H9 (cell line): ENCODE measurements around the gene ARID2. TPM values are rescaled to one million over a fixed set of nuclear protein-coding genes. Genes with fewer than 3 reads are reported as not detected.

Source experiments
- DNase-seq: peaks from one replicate; pipeline ENCODE4 v3.0.0-alpha.2; 2017
- H2AFZ ChIP-seq: one replicate; pipeline ENCODE4 v1.6.1; 2013; ENCODE audit warnings: mild to moderate bottlenecking, low read length, control low read depth, moderate library complexity
- H2AK5ac ChIP-seq: 2 replicates; pipeline ENCODE4 v1.6.1; 2013; ENCODE audit warnings: low read length, control low read depth, mixed read lengths; ENCODE audit not compliant: insufficient read length
- H2BK120ac ChIP-seq: one replicate; pipeline ENCODE4 v1.6.1; 2013; ENCODE audit warnings: low read depth, mild to moderate bottlenecking, low read length, control low read depth, inconsistent platforms; ENCODE audit not compliant: poor library complexity, severe bottlenecking
- H2BK12ac ChIP-seq: 2 replicates; pipeline ENCODE4 v1.6.1; 2013; ENCODE audit warnings: low read length, control low read depth, mixed read lengths, low read depth; ENCODE audit not compliant: insufficient read length
- H2BK15ac ChIP-seq: 2 replicates; pipeline ENCODE4 v1.6.1; 2013; ENCODE audit warnings: low read depth, low read length, control low read depth
- H2BK20ac ChIP-seq: one replicate; pipeline ENCODE4 v1.6.1; 2013; ENCODE audit warnings: low read depth, mild to moderate bottlenecking, low read length, control low read depth, inconsistent platforms; ENCODE audit not compliant: poor library complexity, severe bottlenecking
- H2BK5ac ChIP-seq: 2 replicates; pipeline ENCODE4 v1.6.1; 2013; ENCODE audit warnings: low read length, control low read depth, mixed read lengths; ENCODE audit not compliant: insufficient read length
- H3K14ac ChIP-seq: 2 replicates; pipeline ENCODE4 v1.6.1; 2013; ENCODE audit warnings: low read length, control low read depth; ENCODE audit not compliant: insufficient read depth
- H3K18ac ChIP-seq: 2 replicates; pipeline ENCODE4 v1.6.1; 2013; ENCODE audit warnings: low read depth, mild to moderate bottlenecking, mixed read lengths, low read length, control low read depth; ENCODE audit not compliant: insufficient read length
- H3K23ac ChIP-seq: 2 replicates; pipeline ENCODE4 v1.6.1; 2013; ENCODE audit warnings: low read length, control low read depth, mixed read lengths, low read depth; ENCODE audit not compliant: insufficient read length
- H3K23me2 ChIP-seq: 2 replicates; pipeline ENCODE4 v1.6.1; 2013; ENCODE audit warnings: low read depth, mild to moderate bottlenecking, mixed read lengths, low read length, control low read depth; ENCODE audit not compliant: insufficient read length, poor library complexity, severe bottlenecking
- H3K27ac ChIP-seq: 2 replicates; pipeline ENCODE4 v1.5.1; 2013; ENCODE audit warnings: low read length, control low read depth, mixed read lengths, low read depth; ENCODE audit not compliant: insufficient read length
- H3K27me3 ChIP-seq: 2 replicates; pipeline ENCODE4 v1.6.1; 2013; ENCODE audit warnings: low read length, control low read depth, inconsistent platforms; ENCODE audit not compliant: insufficient read depth
- H3K4ac ChIP-seq: 2 replicates; pipeline ENCODE4 v1.6.1; 2013; ENCODE audit warnings: low read depth, mild to moderate bottlenecking, control low read depth, inconsistent platforms, low read length, moderate library complexity
- H3K4me1 ChIP-seq: 2 replicates; pipeline ENCODE4 v1.6.1; 2013; ENCODE audit warnings: low read length, control low read depth, inconsistent platforms; ENCODE audit not compliant: insufficient read depth
- H3K4me2 ChIP-seq: 2 replicates; pipeline ENCODE4 v1.6.1; 2013; ENCODE audit warnings: low read length, control low read depth, mixed read lengths; ENCODE audit not compliant: insufficient read length, insufficient read depth
- H3K56ac ChIP-seq: 2 replicates; pipeline ENCODE4 v1.6.1; 2013; ENCODE audit warnings: low read depth, mild to moderate bottlenecking, mixed read lengths, low read length, control low read depth; ENCODE audit not compliant: insufficient read length
- H3K79me1 ChIP-seq: 2 replicates; pipeline ENCODE4 v1.6.1; 2013; ENCODE audit warnings: low read depth, mild to moderate bottlenecking, moderate library complexity, low read length, control low read depth, inconsistent platforms; ENCODE audit not compliant: insufficient read depth, poor library complexity, severe bottlenecking
- H3K79me2 ChIP-seq: 2 replicates; pipeline ENCODE4 v1.6.1; 2013; ENCODE audit warnings: low read length, control low read depth, inconsistent platforms; ENCODE audit not compliant: insufficient read depth
- H3K9ac ChIP-seq: 2 replicates; pipeline ENCODE4 v1.6.1; 2013; ENCODE audit warnings: low read length, control low read depth, mixed read lengths; ENCODE audit not compliant: insufficient read length; ENCODE audit errors: extremely low read depth
- H3K9me3 ChIP-seq: one replicate; pipeline ENCODE4 v1.6.1; 2013; ENCODE audit warnings: low read depth, low read length, inconsistent platforms; ENCODE audit not compliant: control insufficient read depth
- H3T11ph ChIP-seq: one replicate; pipeline ENCODE4 v1.6.1; 2013; ENCODE audit warnings: mild to moderate bottlenecking, low read length, control low read depth, inconsistent platforms
- H4K20me1 ChIP-seq: one replicate; pipeline ENCODE4 v1.6.1; 2013; ENCODE audit not compliant: control insufficient read depth, insufficient read length, insufficient read depth
- H4K5ac ChIP-seq: 2 replicates; pipeline ENCODE4 v1.6.1; 2013; ENCODE audit warnings: low read depth, mild to moderate bottlenecking, mixed read lengths, low read length, control low read depth; ENCODE audit not compliant: insufficient read length
- H4K8ac ChIP-seq: replicated peaks from 2 replicates; pipeline ENCODE4 v1.6.1; 2013; ENCODE audit warnings: low read length, control low read depth, mixed read lengths, low read depth; ENCODE audit not compliant: insufficient read length
- H4K91ac ChIP-seq: 2 replicates; pipeline ENCODE4 v1.6.1; 2013; ENCODE audit warnings: low read depth, mild to moderate bottlenecking, moderate library complexity, mixed read lengths, low read length, control low read depth; ENCODE audit not compliant: insufficient read length
- H3K27ac Mint-ChIP-seq, 3 experiments: 2 replicates in 2 of 3; 3 replicates in 1 of 3; pipeline ENCODE4 v1.8.0; 2020 to 2021; ENCODE audit warnings: mixed read lengths in 3 of 3, mild to moderate bottlenecking in 1 of 3, moderate library complexity in 1 of 3
- H3K27me3 Mint-ChIP-seq: 2 replicates; pipeline ENCODE4 v1.8.0; 2021; ENCODE audit warnings: low read depth, mild to moderate bottlenecking, moderate library complexity, mixed read lengths
- H3K36me3 Mint-ChIP-seq, 3 experiments: 2 replicates in 2 of 3; 3 replicates in 1 of 3; pipeline ENCODE4 v1.8.0; 2020 to 2021; ENCODE audit warnings: low read depth in 3 of 3, mixed read lengths in 3 of 3; ENCODE audit not compliant: insufficient read depth in 1 of 3
- H3K4me1 Mint-ChIP-seq, 2 experiments: 2 replicates each; pipeline ENCODE4 v1.8.0; 2020; ENCODE audit warnings: mixed read lengths in 2 of 2
- H3K4me3 Mint-ChIP-seq, 2 experiments: 2 replicates in 1 of 2; 3 replicates in 1 of 2; pipeline ENCODE4 v1.8.0; 2020 to 2021; ENCODE audit warnings: mild to moderate bottlenecking in 2 of 2, mixed read lengths in 2 of 2, moderate library complexity in 1 of 2
- H3K9me3 Mint-ChIP-seq, 2 experiments: 2 replicates in 1 of 2; 3 replicates in 1 of 2; pipeline ENCODE4 v1.8.0; 2020; ENCODE audit warnings: mild to moderate bottlenecking in 2 of 2, mixed read lengths in 2 of 2, moderate library complexity in 1 of 2
- CTCF ChIP-seq: fragments of 200-600 bp; sonication (generic); conservative IDR thresholded peaks from 3 replicates; pipeline ENCODE4 v1.8.0; 2021; ENCODE audit warnings: antibody characterized with exemption, mild to moderate bottlenecking
- total RNA-seq: library from RNA; stranded (reverse); gene quantifications from 2 replicates; pipeline ENCODE4 v1.2.1, GENCODE V29; 2021

ARID2 gene
- total RNA-seq, 1 experiment from 2014 or later: 63.8 TPM

- Histone ChIP-seq H3K79me2 (no peaks in the 10 kb centered on the region), H4K91ac (no peak overlapping the region), H3K9ac (no peak overlapping the region), H3K4ac (no peak overlapping the region), H3K27ac (no peak overlapping the region), H3T11ph (no peak overlapping the region), H3K9me3 (no peaks in the 10 kb centered on the region), H3K14ac (no peak overlapping the region), H3K4me2 (no peak overlapping the region), H2BK12ac (no peak overlapping the region), H4K20me1 (no peaks in the 10 kb centered on the region), H3K4me1 (no peaks in the 10 kb centered on the region), H2BK15ac (no peak overlapping the region), H2BK20ac (no peak overlapping the region), H4K5ac (no peak overlapping the region), H2BK5ac (no peak overlapping the region), H3K23ac (no peak overlapping the region), H2AFZ (no peak overlapping the region), H3K56ac (no peak overlapping the region), H2BK120ac (no peak overlapping the region), H3K18ac (no peak overlapping the region), H3K27me3 (no peaks in the 10 kb centered on the region), H4K8ac (no peak overlapping the region), H3K79me1 (no peaks in the 10 kb centered on the region), H3K23me2 (no peaks in the 10 kb centered on the region), H2AK5ac (no peak overlapping the region)
- Mint-ChIP-seq H3K9me3 (no peaks in the 10 kb centered on the region), H3K27me3 (no peaks in the 10 kb centered on the region), H3K4me1 (peaks cover 6 to 8% of the 10 kb centered on the region in 2 experiments; a peak in 3 of 4 replicates), H3K4me3 (no peak overlapping the region), H3K27ac (peak overlapping the region in 1 of 3 experiments; percentile 68; a peak in 2 of 7 replicates), H3K36me3 (peaks cover 9 to 14% (median 10%) of the 10 kb centered on the region in 3 experiments)
- no peak for TF ChIP-seq CTCF
- no peak for DNase-seq
Measured at GRCh38 chr12:45803111-45803510, 73.6 kb downstream of the ARID2 start.
